Measurements from ENCODE around the gene TBC1D22A.

Gene TBC1D22A

GRCh38 chr22:47056361-47056760 lies 293.9 kb downstream of the TBC1D22A start (continued):
- TF ChIP-seq ZNF70 (CRISPR knock-in tag; IDR thresholded peaks at IDR 0.05) (no peak), ESRRG (CRISPR knock-in tag; IDR thresholded peaks at IDR 0.05) (no peak)

- no peak for ATAC-seq
Measured at GRCh38 chr22:47056776-47057470, 294.5 kb downstream of the TBC1D22A start.

GRCh38 chr22:47057916-47058585 lies 295.6 kb downstream of the TBC1D22A start:
- no peak for ATAC-seq
- no peak for TF ChIP-seq POU6F1 (CRISPR knock-in tag; IDR thresholded peaks at IDR 0.05; ENCODE audit: borderline replicate concordance, low read depth)
- TF ChIP-seq ISL1 (CRISPR knock-in tag; IDR thresholded peaks at IDR 0.05) = no peak
- TF ChIP-seq ZNF8 (CRISPR knock-in tag; IDR thresholded peaks at IDR 0.05) = no peak
- TF ChIP-seq SNAI2 (CRISPR knock-in tag; IDR thresholded peaks at IDR 0.05) = no peak
- TF ChIP-seq TSHZ2 (CRISPR knock-in tag; IDR thresholded peaks at IDR 0.05) = no peak
- TF ChIP-seq ZFP30 (CRISPR knock-in tag; IDR thresholded peaks at IDR 0.05) = no peak
- no peak for TF ChIP-seq TOX (CRISPR knock-in tag; IDR thresholded peaks at IDR 0.05; ENCODE audit: borderline replicate concordance)
- TF ChIP-seq TCF4 (CRISPR knock-in tag; IDR thresholded peaks at IDR 0.05; ENCODE audit: borderline replicate concordance) = no peak
- TF ChIP-seq GLIS3 (CRISPR knock-in tag; IDR thresholded peaks at IDR 0.05) = no peak
- TF ChIP-seq RARB (CRISPR knock-in tag; IDR thresholded peaks at IDR 0.05) = no peak
- TF ChIP-seq ZC3H10 (CRISPR knock-in tag; IDR thresholded peaks at IDR 0.05) = no peak
- TF ChIP-seq CSDC2 (CRISPR knock-in tag; IDR thresholded peaks at IDR 0.05) = no peak
- no peak for TF ChIP-seq CSRNP3 (CRISPR knock-in tag; IDR thresholded peaks at IDR 0.05)
- TF ChIP-seq CREB5 (CRISPR knock-in tag; IDR thresholded peaks at IDR 0.05; ENCODE audit: low read depth) = no peak
- TF ChIP-seq BACH2 (CRISPR knock-in tag; IDR thresholded peaks at IDR 0.05; ENCODE audit: borderline replicate concordance) = no peak
- TF ChIP-seq OSR1 (CRISPR knock-in tag; IDR thresholded peaks at IDR 0.05) = no peak
- TF ChIP-seq ZNF70 (CRISPR knock-in tag; IDR thresholded peaks at IDR 0.05) = no peak
- no peak for TF ChIP-seq ESRRG (CRISPR knock-in tag; IDR thresholded peaks at IDR 0.05)

More at GRCh38 chr22:47056776-47057470, 294.5 kb downstream of the TBC1D22A start:
- TF ChIP-seq ZNF8 (CRISPR knock-in tag; IDR thresholded peaks at IDR 0.05) (no peak), ZC3H10 (CRISPR knock-in tag; IDR thresholded peaks at IDR 0.05) (no peak), RARB (CRISPR knock-in tag; IDR thresholded peaks at IDR 0.05) (no peak), CSDC2 (CRISPR knock-in tag; IDR thresholded peaks at IDR 0.05) (no peak), TOX (CRISPR knock-in tag; IDR thresholded peaks at IDR 0.05; ENCODE audit: borderline replicate concordance) (no peak), CSRNP3 (CRISPR knock-in tag; IDR thresholded peaks at IDR 0.05) (no peak), OSR1 (CRISPR knock-in tag; IDR thresholded peaks at IDR 0.05) (no peak), PPARA (CRISPR knock-in tag; IDR thresholded peaks at IDR 0.05; ENCODE audit: borderline replicate concordance) (no peak)
